ENCODE measurements around the gene MINAR1. TPM values are rescaled to one million over a fixed set of nuclear protein-coding genes. Genes with fewer than 3 reads are reported as not detected.

Gene MINAR1
- total RNA-seq, 1 donor from 2014 or later: 1.4 TPM

DNA sequence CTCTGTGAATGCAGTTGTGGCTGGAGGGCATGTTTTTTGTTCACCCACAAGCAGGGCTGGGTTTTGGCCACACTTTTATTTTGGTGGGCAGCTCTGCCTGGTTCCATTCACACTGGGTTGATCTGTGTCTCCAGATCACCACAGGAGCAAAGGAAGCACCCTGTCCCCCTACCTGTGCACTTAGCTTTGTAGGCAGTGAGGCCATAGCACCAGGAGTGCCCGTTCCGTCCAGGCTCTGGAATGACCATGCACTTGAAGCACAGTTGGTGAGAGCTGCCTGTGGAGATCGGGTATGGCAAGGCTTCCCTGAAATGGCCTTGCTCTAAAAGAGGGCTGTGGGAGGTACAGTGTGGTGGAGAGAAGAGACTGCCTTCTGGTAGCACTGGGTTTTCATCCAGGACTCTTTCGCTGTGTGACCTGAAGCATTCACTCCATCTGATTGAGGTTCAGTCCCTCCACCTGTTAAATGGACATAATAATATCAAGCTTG, 31.7 kb downstream of the MINAR1 start:
- no peak overlapping the region for H3K4me3 ChIP-seq (ENCODE audit: low read depth, low read length)
- TF ChIP-seq, protein P1, sequence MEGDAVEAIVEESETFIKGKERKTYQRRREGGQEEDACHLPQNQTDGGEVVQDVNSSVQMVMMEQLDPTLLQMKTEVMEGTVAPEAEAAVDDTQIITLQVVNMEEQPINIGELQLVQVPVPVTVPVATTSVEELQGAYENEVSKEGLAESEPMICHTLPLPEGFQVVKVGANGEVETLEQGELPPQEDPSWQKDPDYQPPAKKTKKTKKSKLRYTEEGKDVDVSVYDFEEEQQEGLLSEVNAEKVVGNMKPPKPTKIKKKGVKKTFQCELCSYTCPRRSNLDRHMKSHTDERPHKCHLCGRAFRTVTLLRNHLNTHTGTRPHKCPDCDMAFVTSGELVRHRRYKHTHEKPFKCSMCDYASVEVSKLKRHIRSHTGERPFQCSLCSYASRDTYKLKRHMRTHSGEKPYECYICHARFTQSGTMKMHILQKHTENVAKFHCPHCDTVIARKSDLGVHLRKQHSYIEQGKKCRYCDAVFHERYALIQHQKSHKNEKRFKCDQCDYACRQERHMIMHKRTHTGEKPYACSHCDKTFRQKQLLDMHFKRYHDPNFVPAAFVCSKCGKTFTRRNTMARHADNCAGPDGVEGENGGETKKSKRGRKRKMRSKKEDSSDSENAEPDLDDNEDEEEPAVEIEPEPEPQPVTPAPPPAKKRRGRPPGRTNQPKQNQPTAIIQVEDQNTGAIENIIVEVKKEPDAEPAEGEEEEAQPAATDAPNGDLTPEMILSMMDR (conservative IDR thresholded peaks at IDR 0.05; ENCODE audit: low read depth, low read length): no peak
- no peak for DNase-seq (ENCODE audit: low read depth)

DNA sequence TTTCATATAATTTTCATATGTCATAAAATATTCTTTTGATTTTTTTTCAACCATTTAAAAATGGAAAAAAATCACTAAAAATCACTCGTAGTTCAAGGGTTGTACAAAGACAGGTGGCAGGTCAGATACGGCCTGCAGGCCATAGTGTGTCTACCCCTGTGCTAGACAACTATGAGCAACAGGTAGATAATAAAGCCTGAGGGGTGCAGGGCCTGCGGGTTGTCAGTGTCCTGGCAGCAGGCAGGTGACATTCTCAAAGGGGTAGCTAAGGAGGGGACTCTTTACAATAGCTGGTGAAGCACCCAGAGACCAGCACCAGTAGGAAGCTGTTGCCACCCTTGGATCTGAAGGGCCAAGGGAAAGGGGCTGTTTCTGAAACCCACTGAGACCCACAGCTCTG, 34.4 kb downstream of the MINAR1 start:
- TF ChIP-seq, protein P1 (conservative IDR thresholded peaks at IDR 0.05; ENCODE audit: low read depth, low read length): no peak
- no peak for DNase-seq (ENCODE audit: low read depth)

DNA sequence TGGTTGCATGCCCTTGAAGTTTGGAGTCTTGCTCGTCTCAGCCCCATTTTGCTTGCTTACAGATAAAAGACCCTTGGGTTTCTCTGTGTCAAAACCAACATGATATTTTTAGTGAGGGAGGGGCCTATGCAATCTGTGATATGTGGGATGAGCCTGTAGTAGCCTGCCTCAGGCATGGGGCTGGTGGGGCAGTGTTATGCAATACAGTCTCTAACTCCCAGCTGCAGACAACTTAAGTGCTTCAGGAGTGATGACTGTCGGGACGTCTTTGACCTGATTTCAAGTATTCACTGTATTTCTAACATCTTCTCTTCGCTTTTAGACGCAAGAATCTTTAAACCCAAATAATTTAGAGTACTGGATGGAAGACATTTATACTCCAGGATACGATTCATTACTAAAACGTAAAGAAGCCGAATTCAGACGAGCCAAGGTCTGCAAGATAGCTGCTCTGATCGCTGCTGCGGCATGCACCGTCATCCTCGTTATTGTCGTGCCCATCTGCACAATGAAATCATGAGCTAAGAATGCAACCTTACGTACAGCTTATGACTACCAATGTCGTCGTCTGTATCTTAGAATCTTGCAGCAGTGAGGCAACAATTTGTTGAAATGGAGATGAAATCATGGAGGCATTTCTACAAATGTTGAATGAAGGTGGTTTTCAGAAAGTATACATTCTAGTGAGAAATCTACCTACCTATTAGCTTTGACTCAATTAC, 35.9 kb downstream of the MINAR1 start:
- TF ChIP-seq, protein P1 (conservative IDR thresholded peaks at IDR 0.05; ENCODE audit: low read depth, low read length): no peak
- H3K4me3 ChIP-seq (ENCODE audit: low read depth, low read length): no peak overlapping the region

More for the DNA sequence above, 34.4 kb downstream of the MINAR1 start:
- no peak overlapping the region for H3K4me3 ChIP-seq (ENCODE audit: low read depth, low read length)

DNA sequence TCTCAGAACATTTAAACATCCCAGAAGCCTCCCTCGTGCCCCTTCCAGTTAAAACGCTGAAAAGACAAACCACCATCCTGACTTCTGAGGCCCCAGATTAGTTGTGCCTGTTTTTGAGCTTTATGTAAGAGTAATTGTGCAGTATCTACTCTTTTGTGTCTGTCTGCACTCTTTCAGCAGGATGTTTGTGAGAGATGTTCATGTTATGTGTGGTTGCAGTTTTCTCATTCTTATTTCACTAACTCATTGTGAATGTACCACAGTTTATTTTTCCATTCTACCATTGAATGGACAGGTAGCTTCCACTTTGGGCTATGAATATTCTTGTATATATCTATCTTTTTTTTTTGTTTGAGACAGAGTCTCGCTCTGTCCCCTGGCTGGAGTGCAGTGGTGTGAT, 40.3 kb downstream of the MINAR1 start:
- no peak overlapping the region for H3K4me3 ChIP-seq (ENCODE audit: low read depth, low read length)
- DNase-seq (ENCODE audit: low read depth): no peak
- TF ChIP-seq, protein P1 (conservative IDR thresholded peaks at IDR 0.05; ENCODE audit: low read depth, low read length): no peak

More for the DNA sequence above, 35.9 kb downstream of the MINAR1 start:
- DNase-seq (ENCODE audit: low read depth): no peak

DNA sequence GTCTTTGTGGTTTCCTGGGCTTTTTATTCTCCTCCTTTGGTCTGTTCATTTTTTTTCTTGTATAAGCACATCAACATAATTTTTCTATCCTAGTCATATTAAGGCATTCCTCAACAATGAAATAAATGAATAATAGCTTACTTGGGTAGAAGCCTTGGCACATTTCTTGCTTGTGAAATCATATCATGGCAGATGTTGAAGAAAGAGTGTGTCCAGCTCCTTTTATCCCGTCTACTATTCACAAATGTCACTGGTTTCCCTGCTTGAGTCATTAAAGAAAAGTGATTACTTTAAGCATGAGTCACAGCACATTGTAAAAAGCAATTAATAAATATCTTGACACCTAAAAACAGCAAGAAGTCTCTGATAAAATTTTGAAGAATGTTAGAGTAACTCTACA, 42.1 kb downstream of the MINAR1 start:
- no peak overlapping the region for H3K4me3 ChIP-seq (ENCODE audit: low read depth, low read length)
- DNase-seq (ENCODE audit: low read depth): no peak
- TF ChIP-seq, protein P1 (conservative IDR thresholded peaks at IDR 0.05; ENCODE audit: low read depth, low read length): no peak

DNA sequence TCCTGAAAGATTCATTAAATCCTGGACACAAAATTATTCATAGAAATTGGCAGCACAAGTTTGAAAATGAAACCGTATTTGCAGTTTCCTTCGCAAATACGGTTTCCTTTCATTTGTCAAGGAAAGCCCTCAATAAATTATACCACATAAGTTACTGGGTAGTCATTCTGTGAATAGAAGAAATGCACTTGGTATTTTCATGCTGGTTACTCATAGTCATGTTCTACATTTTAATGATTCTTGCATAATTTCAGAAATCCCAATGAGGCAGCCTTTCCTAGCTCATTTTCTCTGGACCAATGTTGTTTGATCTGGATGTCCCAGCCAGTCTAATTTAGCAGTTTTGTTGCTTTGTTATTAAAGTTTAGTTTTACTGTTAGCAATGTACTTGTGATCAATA, 43.2 kb downstream of the MINAR1 start:
- H3K4me3 ChIP-seq (ENCODE audit: low read depth, low read length): no peak overlapping the region
- TF ChIP-seq, protein P1 (conservative IDR thresholded peaks at IDR 0.05; ENCODE audit: low read depth, low read length): no peak
- no peak for DNase-seq (ENCODE audit: low read depth)

DNA sequence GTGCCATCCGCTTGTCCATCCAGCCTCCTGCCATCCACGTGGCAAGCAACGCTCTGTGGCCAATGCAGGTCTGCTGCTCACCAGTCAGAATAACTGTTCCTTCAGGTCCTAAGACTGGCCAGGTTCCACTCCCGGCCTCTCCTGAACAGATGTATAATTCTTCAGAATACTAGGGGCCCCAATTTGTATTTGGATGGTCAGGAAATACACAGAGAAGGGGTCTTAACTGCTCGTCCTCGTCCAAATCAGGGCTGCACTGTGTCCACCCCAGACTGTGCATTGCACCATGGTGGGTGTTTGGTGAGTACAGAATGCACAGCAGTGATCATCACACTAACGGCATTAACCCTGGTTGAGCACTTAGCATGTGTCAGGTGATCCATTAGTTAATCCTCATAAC, 46.0 kb downstream of the MINAR1 start:
- DNase-seq (ENCODE audit: low read depth): no peak
- TF ChIP-seq, protein P1 (conservative IDR thresholded peaks at IDR 0.05; ENCODE audit: low read depth, low read length): no peak
- no peak overlapping the region for H3K4me3 ChIP-seq (ENCODE audit: low read depth, low read length)
